Naive B cell (primary cell): Measurements from ENCODE around the gene SORCS2. TPM values are rescaled to one million over a fixed set of nuclear protein-coding genes. Genes with fewer than 3 reads are reported as not detected.
A peak's percentile ranks its signal among the peaks of the same experiment; 100 is the strongest.

Experiments
- ATAC-seq, 2 donors: fragments of 150-1000 bp; cut with Tn5 transposase; 2 replicates each; pipeline ENCODE4 v1.10.0; 2021; ENCODE audit warnings: low read depth in 2 of 2, mild to moderate bottlenecking in 2 of 2, moderate library complexity in 2 of 2
- DNase-seq: peaks from one replicate; pipeline ENCODE4 v3.0.0; 2022
- H3K27ac Mint-ChIP-seq, 6 donors: one replicate each; pipeline ENCODE4 v1.8.0; 2020 to 2022; ENCODE audit warnings: mild to moderate bottlenecking in 6 of 6, mixed read lengths in 6 of 6, moderate library complexity in 5 of 6, inconsistent platforms in 2 of 6
- H3K27me3 Mint-ChIP-seq, 3 donors: one replicate each; pipeline ENCODE4 v1.8.0; 2021 to 2022; ENCODE audit warnings: mixed read lengths in 3 of 3, mild to moderate bottlenecking in 1 of 3
- H3K36me3 Mint-ChIP-seq, 2 donors: one replicate each; pipeline ENCODE4 v1.8.0; 2020 to 2022; ENCODE audit warnings: mixed read lengths in 2 of 2, inconsistent platforms in 1 of 2, mild to moderate bottlenecking in 1 of 2
- H3K4me1 Mint-ChIP-seq, 3 donors: one replicate each; pipeline ENCODE4 v1.8.0; 2020 to 2022; ENCODE audit warnings: mixed read lengths in 3 of 3, inconsistent platforms in 1 of 3, mild to moderate bottlenecking in 1 of 3, moderate library complexity in 1 of 3
- H3K4me3 Mint-ChIP-seq, 8 donors: one replicate each; pipeline ENCODE4 v1.8.0; 2020 to 2022; ENCODE audit warnings: mild to moderate bottlenecking in 8 of 8, mixed read lengths in 8 of 8, moderate library complexity in 8 of 8, inconsistent platforms in 2 of 8
- H3K9me3 Mint-ChIP-seq, 7 donors: one replicate each; pipeline ENCODE4 v1.8.0; 2020 to 2022; ENCODE audit warnings: mixed read lengths in 7 of 7, mild to moderate bottlenecking in 5 of 7, inconsistent platforms in 2 of 7, moderate library complexity in 1 of 7
- polyA plus RNA-seq, 6 donors: library from polyadenylated mRNA; unstranded; fragments of 300-500 nt; fragmentation: Illumina TruSeq; gene quantifications; one replicate each; pipeline ENCODE4 v1.2.3, GENCODE V29; 2021; ENCODE audit warnings: low read depth in 6 of 6

Gene SORCS2
- polyA plus RNA-seq, 6 donors from 2014 or later: not detected

DNA sequence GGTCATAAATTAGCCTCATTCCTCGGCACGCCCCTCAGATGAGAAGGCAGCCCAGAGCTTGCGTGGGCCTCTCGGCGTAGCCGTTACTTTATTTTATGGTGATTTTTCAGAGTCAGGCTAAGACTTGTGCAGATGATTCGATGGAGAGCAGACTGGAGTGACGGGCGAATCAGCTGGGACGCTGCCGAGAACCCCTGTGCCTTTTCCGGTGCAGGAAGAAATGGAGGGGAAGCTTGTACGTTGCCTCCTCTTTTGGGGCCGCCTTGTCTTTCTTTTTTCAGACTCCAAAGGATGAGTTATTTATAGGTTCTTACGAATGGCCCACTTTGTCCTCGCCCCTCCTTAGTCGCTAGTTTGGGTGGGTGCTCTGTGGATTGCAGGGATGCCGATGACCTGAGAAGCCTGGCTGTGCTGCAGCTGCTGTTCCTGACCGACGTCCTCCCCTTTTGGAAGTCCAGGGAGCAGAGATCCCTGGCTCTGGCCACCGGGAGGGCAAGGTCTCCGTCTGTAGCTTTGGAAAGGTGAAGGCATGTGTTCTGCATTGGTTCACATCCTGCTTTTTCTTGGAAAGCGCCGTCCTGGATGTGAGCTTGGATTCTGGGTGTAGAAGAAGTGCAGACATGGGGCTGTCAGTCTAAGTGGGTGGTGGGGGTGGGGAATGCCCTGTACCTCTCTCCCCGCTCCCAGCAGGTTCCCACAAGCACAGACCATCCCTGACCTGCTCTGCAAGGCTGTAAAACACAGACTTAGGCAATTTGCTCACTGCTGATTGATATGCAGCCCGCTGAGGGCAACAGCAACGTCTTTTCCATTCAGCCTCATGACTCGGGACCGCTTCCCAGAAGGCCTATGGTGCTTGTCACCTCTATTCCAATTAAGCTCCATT is 9.3 kb downstream of the SORCS2 start:
- no peaks in the 10 kb centered on the region for H3K4me1 Mint-ChIP-seq
- H3K36me3 Mint-ChIP-seq: no peaks in the 10 kb centered on the region
- peak overlapping the region in 1 of 8 donors; percentile 21 for H3K4me3 Mint-ChIP-seq
- H3K9me3 Mint-ChIP-seq: peaks cover 0 to 4% (median 0%) of the 10 kb centered on the region in 7 donors
- DNase-seq (no peak), ATAC-seq (no peak)
- H3K27ac Mint-ChIP-seq: no peak overlapping the region
- H3K27me3 Mint-ChIP-seq: peaks cover 25 to 41% (median 32%) of the 10 kb centered on the region in 3 donors

DNA sequence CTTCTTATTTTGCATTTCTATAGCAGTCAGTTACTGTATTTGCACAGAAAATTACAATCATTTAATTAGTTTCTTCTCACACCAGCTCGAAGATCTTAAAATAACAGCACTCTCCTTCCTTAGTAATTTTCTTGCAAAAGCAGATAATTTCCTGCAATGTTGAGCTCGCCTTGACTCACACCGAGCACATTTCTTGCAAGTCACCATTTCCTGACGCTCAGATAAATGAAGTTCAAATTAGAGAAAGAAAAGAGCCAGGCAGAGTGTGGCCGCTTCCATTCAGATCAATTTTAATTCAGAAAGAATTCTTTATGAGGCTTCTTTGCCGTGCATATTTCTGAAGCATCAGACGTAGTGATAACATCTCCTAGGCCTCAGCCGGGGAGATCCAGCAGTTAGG is 10.1 kb downstream of the SORCS2 start:
- Mint-ChIP-seq H3K27ac (no peak overlapping the region), H3K4me1 (no peaks in the 10 kb centered on the region), H3K9me3 (peaks cover 0 to 4% (median 0%) of the 10 kb centered on the region in 7 donors), H3K4me3 (no peak overlapping the region), H3K27me3 (peaks cover 20 to 33% (median 27%) of the 10 kb centered on the region in 3 donors), H3K36me3 (no peaks in the 10 kb centered on the region)
- ATAC-seq (no peak), DNase-seq (no peak)

DNA sequence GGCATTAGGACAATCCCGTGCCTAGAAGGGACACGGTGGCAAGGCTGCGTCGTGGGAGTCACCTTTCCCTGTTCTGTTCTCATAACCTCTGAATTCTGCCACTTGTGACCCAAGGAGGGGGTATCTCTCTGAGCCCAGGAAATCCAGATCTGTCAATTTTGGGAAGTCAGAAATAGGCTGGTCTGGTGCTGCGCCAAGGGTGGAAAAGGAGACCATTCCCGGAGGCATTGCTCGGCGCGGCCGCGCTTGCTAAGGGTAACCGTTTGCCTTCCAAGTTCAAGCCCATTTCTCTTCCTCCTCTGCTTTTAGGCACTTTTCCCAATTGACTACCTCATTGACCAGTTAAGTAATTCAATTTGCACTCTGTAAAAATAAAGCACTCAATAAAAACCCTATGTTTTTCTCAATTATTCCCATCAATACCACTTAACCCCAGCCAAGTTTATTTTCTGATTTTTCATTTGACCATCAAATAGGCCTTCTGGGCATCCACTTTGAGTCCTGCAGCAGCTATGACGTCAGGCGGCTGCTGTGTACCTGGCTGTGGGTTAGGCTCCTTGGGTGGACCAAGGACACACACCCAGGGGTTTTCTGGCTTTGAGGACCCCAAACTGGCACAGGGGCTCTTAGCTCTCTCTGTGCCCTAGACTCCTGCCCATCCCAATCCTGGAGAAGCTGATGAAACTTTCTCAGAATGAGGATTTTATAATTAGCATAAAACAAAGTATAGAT is 12.5 kb downstream of the SORCS2 start:
- Mint-ChIP-seq H3K9me3 (peaks cover 0 to 4% (median 0%) of the 10 kb centered on the region in 7 donors), H3K27ac (no peak overlapping the region), H3K4me1 (no peaks in the 10 kb centered on the region), H3K27me3 (peaks cover 14 to 27% (median 19%) of the 10 kb centered on the region in 3 donors), H3K36me3 (no peaks in the 10 kb centered on the region), H3K4me3 (no peak overlapping the region)
- ATAC-seq: no peak
- DNase-seq: no peak

DNA sequence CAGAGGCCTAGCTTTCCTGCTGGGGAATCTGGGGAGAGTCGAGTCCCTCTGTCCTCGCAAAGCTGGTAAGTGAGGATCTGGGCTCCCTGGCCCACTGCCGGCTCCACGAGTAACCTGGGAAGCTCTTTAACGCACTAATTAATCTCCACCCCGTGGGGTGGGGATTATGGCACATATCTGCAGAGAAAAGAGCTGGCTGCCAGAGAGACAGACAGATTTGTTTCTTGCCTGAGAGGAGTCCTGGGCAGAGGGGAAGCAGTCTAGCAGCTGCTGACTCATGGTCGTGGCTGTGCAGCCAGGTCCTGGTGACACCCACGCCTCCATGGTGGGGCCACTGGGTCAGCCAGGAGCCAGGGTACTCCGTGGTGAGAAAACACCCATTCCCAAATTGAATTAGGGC is 14.0 kb downstream of the SORCS2 start:
- H3K36me3 Mint-ChIP-seq: no peaks in the 10 kb centered on the region
- peaks cover 2 to 24% (median 12%) of the 10 kb centered on the region in 3 donors for H3K27me3 Mint-ChIP-seq
- H3K4me1 Mint-ChIP-seq: no peaks in the 10 kb centered on the region

DNA sequence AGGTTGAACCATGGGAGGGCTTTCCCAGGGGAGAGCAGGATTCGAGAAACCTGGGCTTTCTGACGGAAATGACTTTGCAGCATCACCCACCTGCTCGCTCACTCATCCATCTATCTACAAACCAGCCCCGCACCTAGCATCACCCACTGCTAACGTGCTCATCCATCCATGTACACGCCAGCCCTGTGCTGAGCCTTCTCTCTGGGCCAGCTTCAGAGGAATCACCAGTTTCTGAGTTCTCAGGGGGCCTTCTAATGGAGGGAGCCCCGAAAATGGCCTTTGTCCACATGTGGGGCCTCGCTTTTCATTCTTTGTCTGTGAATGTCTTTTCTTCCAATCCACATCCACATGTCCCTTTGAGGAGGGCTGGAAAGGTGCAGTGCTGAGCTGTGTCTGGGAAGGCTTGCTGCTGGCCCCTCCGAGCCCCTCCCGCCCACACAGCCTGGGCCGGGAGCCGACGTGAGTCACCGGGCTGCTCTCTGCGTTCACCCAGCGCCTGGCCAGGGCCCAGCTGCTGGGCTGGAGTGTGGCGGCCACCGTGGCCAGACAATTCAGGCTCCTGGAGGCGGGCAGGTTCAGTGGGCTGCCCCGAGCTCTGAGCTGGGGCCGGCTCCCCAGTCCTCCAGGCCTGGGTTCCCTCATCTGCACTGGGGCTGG is 14.7 kb downstream of the SORCS2 start:
- no peak for DNase-seq
- peaks cover 0 to 24% (median 9%) of the 10 kb centered on the region in 3 donors for H3K27me3 Mint-ChIP-seq
- no peak for ATAC-seq
- H3K9me3 Mint-ChIP-seq: peaks cover 0 to 4% (median 0%) of the 10 kb centered on the region in 7 donors
- H3K4me1 Mint-ChIP-seq: no peaks in the 10 kb centered on the region
- H3K27ac Mint-ChIP-seq: no peak overlapping the region
- H3K36me3 Mint-ChIP-seq: no peaks in the 10 kb centered on the region
- no peak overlapping the region for H3K4me3 Mint-ChIP-seq

More for the DNA sequence above, 14.0 kb downstream of the SORCS2 start:
- ATAC-seq: no peak
- H3K4me3 Mint-ChIP-seq: no peak overlapping the region
- no peak for DNase-seq
- no peak overlapping the region for H3K27ac Mint-ChIP-seq
- H3K9me3 Mint-ChIP-seq: peaks cover 0 to 4% (median 0%) of the 10 kb centered on the region in 7 donors

DNA sequence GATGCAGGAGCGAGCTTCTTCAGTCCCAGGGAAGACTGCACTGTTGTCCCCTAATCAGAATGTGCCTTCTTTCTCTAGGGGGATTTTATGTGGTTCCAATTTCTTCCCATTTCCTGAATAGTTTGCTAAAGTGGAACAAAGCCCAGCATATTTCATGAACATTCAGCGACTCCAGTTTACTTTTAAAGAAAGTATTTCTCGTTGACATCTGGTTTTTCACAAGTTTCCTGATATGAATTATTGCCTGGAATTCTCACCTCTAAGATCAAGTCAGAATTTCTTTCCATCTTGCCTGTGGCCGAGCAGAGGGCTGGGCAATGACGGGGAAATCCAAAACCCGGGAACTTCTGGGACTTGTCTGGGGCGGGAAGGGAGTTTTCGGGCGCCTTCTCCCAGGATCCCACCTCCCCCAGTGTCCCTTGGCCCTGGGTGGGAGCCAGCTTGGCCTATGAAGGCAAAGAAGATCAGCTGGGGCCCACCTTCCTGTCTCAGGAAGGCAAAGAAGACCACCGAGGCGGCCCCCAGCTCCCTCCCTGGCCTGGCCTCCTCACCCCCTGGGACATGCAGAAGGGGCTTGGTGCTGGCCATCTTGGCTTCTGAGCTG is 15.4 kb downstream of the SORCS2 start:
- peaks cover 3 to 28% (median 4%) of the 10 kb centered on the region in 3 donors for H3K27me3 Mint-ChIP-seq
- no peaks in the 10 kb centered on the region for H3K4me1 Mint-ChIP-seq
- H3K36me3 Mint-ChIP-seq: no peaks in the 10 kb centered on the region
- ATAC-seq (no peak), DNase-seq (no peak)
- peaks cover 0 to 4% (median 2%) of the 10 kb centered on the region in 7 donors for H3K9me3 Mint-ChIP-seq
- H3K4me3 Mint-ChIP-seq: no peak overlapping the region
- H3K27ac Mint-ChIP-seq: no peak overlapping the region

DNA sequence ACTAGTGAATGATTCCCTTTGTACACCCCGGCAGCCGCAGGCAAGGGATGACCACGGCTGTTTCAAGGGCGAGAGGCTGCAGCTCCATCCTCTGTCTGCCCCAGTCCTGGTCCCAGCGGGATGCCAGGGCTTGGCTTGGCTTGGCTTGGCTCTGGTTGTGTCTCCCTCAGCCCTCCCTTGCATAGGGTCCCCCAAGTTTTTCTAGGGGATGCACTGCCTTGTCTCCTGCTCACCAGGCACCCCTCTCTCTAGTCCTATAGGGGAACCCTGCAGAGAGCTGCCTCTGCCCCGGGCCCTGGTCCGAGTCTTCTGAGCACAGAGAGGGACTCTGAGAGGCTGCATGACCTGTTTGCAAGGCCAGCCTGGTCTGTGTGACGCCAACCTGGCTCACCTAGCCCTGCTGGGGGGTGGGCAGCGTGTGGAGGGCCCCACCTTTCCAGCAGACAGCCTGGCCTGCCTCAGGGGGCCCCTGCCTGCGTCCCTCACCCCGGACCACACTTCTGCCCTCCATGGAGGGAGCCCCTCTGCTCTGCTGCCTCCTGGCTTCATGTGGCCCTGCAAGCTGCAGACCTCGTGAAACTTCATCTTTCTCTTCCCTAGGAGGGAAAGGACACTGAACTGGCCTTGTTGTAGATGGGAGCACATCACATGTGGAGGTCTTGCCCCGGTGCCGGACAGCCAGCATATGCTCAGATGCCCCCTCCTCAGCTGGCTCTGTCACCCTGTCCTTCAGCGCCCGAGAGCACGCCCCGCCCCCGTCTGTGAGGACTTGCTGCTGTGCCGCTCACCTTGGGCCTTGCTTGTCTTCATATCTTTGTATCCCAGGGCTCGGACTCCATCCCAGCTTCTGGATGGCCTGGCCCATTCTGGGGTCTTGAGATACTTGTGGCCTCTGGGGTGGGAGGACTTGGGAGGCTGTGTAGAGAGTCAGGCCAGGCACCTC is 16.4 kb downstream of the SORCS2 start:
- H3K9me3 Mint-ChIP-seq: peaks cover 0 to 7% (median 1%) of the 10 kb centered on the region in 7 donors
- H3K27me3 Mint-ChIP-seq: peaks cover 4 to 28% (median 10%) of the 10 kb centered on the region in 3 donors
- no peaks in the 10 kb centered on the region for H3K4me1 Mint-ChIP-seq
- no peak overlapping the region for H3K4me3 Mint-ChIP-seq
- ATAC-seq (no peak), DNase-seq (no peak)
- no peak overlapping the region for H3K27ac Mint-ChIP-seq
- no peaks in the 10 kb centered on the region for H3K36me3 Mint-ChIP-seq

DNA sequence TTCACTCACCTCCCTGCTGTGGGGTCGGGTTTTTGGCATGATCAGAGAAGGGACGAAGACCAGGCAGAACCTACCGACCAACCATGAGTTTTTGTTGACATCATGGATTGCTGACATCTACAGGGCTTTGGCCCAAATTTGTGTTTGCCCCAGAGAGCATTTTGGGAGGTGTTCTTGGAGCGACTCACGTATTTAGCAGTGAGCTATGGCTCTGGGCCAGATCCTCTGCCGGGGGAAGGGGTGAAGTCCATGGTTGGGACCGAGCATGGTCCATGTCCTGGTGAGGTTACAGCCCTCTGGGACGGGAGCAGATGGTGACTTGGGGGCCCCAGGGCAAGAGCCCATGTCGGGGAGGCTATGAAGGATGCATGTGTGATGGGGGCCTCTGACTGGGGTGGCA is 17.4 kb downstream of the SORCS2 start:
- no peaks in the 10 kb centered on the region for H3K36me3 Mint-ChIP-seq
- H3K4me3 Mint-ChIP-seq: peak overlapping the region in 1 of 8 donors; percentile 43
- H3K9me3 Mint-ChIP-seq: peaks cover 0 to 9% (median 5%) of the 10 kb centered on the region in 7 donors
- no peak overlapping the region for H3K27ac Mint-ChIP-seq
- DNase-seq: no peak
- no peaks in the 10 kb centered on the region for H3K4me1 Mint-ChIP-seq
- H3K27me3 Mint-ChIP-seq: peaks cover 4 to 26% (median 10%) of the 10 kb centered on the region in 3 donors
- ATAC-seq: no peak

DNA sequence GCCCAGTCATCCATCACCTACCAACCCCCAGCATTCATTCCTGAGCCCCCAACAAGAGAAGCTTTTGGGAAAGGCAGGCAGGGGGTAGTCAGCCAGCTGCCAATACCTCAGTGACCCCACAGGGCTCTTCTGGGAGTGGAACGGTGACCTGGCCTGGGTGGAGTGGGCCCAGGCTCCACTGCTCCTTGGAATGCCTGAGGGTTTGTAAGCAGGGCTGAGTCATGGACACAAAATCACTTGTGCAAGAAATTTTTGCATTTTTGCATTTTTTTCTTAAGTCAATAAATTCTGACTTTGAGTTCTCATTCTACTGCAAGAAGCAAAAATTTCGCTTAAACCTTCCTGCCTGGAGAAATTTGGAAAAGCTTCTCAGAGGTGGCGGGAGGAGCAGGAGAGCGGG is 18.5 kb downstream of the SORCS2 start:
- peaks cover 0 to 9% (median 5%) of the 10 kb centered on the region in 7 donors for H3K9me3 Mint-ChIP-seq
- no peak overlapping the region for H3K27ac Mint-ChIP-seq
- H3K4me3 Mint-ChIP-seq: no peak overlapping the region
- DNase-seq (no peak), ATAC-seq (no peak)
- peaks cover 4 to 17% (median 10%) of the 10 kb centered on the region in 3 donors for H3K27me3 Mint-ChIP-seq
- H3K36me3 Mint-ChIP-seq: no peaks in the 10 kb centered on the region
- no peaks in the 10 kb centered on the region for H3K4me1 Mint-ChIP-seq

DNA sequence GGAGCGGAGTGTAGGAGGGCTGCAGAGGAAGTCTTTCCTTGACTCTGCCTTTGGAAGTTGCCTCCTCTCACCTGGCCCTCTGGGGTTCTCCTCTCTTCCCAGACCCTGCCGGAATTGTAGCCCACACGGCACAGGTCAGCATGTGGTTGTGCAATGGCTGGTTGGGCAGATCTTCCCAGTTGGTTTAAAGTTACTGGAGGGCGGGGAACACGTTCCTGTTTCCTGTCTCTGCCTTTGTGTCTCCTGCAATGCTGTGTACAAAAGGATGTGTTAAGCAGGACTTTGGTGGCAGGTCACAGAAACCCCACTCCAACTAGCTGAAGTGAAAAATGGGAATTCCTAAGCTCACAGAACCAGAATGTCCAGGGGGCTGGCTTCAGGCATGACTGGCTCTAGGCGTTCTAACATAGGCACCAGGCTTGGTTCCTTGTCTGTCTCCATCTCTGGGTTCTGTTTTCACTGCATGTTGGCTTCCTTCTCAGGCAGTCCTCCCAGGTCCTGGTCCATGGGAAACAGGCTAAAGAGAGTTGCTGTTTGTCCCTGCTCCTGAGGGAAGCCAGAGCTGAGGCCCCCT is 19.9 kb downstream of the SORCS2 start:
- Mint-ChIP-seq H3K9me3 (peaks cover 1 to 9% (median 9%) of the 10 kb centered on the region in 7 donors), H3K27ac (no peak overlapping the region), H3K27me3 (peaks cover 0 to 17% (median 10%) of the 10 kb centered on the region in 3 donors), H3K36me3 (no peaks in the 10 kb centered on the region), H3K4me1 (no peaks in the 10 kb centered on the region), H3K4me3 (no peak overlapping the region)
- DNase-seq (no peak), ATAC-seq (no peak)

DNA sequence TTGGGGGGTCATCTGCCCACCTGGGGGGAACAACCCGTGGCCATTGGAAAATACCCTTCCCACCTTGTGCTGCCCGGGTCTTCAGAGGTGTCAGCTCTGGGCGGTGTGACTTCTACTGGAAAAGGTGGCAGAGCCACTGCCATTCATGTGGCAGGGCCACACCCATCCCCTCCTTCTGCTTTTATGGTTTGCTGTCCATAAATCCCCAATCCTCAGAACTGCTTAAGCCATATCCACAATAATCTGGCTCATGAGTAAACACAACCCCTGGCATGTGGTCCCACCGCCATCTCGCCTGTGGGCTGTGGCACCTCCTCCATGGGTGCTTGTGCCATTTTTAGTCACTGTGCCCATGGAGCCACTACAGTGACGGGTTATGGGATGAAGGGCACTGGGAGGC is 20.6 kb downstream of the SORCS2 start:
- no peaks in the 10 kb centered on the region for H3K4me1 Mint-ChIP-seq
- no peak for DNase-seq
- H3K4me3 Mint-ChIP-seq: no peak overlapping the region
- no peak overlapping the region for H3K27ac Mint-ChIP-seq
- H3K9me3 Mint-ChIP-seq: peaks cover 1 to 9% (median 9%) of the 10 kb centered on the region in 7 donors
- peaks cover 0 to 17% (median 10%) of the 10 kb centered on the region in 3 donors for H3K27me3 Mint-ChIP-seq
- no peaks in the 10 kb centered on the region for H3K36me3 Mint-ChIP-seq
- no peak for ATAC-seq

DNA sequence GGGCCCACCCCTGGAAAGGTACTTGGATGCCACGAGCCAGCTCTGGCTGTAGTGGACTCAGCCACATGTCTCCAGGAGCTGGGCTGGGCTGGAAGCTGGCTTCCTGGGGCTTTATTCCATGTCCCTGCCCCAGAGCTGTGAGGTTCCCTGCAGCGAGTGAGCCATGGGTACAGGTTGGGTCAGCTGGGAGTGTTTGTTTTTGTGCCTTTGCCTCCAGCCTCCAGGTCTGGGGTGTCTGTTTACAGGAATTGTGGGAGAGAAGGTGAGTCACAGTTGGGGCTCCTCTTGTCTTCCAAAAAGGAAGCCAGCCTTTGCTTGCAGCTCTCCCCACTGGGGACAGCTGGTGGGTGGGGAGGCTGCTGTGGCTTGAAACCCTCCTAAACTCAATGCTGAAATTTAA is 21.5 kb downstream of the SORCS2 start:
- peaks cover 1 to 9% (median 9%) of the 10 kb centered on the region in 7 donors for H3K9me3 Mint-ChIP-seq
- H3K27ac Mint-ChIP-seq: no peak overlapping the region
- no peak for DNase-seq
- no peaks in the 10 kb centered on the region for H3K36me3 Mint-ChIP-seq
- H3K27me3 Mint-ChIP-seq: peaks cover 0 to 16% (median 10%) of the 10 kb centered on the region in 3 donors
- no peak overlapping the region for H3K4me3 Mint-ChIP-seq
- ATAC-seq: no peak
- no peaks in the 10 kb centered on the region for H3K4me1 Mint-ChIP-seq
